Peyer's patch (tissue), 4 donors: ENCODE measurements around the gene ATOH7.

Experiments used
- CTCF ChIP-seq, 6 experiments: fragments of 450-650 bp in 4 of 6; fragments of 200-600 bp in 2 of 6; sonication (generic) in 1 of 6; IDR thresholded peaks; one replicate each; pipeline ENCODE4 v1.5.1; 2017 to 2019; ENCODE audit warnings: antibody characterized with exemption in 6 of 6, mild to moderate bottlenecking in 3 of 6, moderate library complexity in 1 of 6
- POLR2A ChIP-seq, 2 donors: fragments of 450-650 bp; IDR thresholded peaks; one replicate each; pipeline ENCODE4 v1.5.1; 2017; ENCODE audit warnings: antibody characterized with exemption in 2 of 2, mild to moderate bottlenecking in 2 of 2, moderate library complexity in 2 of 2

- TF ChIP-seq CTCF (IDR thresholded peaks at IDR 0.05) (peak in 4 of 6 experiments; percentile 27 to 74 (median 64)), POLR2A (IDR thresholded peaks at IDR 0.05) (no peak)
Observed at GRCh38 chr10:68208424-68209042, 23.4 kb downstream of the ATOH7 start.
